Choroid plexus epithelial cell (primary cell): ENCODE measurements around the gene ZNRD2.

ENCODE experiments used
- DNase-seq: peaks from one replicate; pipeline ENCODE4 v3.0.0-alpha.2; 2010; ENCODE audit warnings: low read depth
- H3K4me3 ChIP-seq: 2 replicates; pipeline ENCODE4 v1.5.1; 2011; ENCODE audit warnings: low read depth, mild to moderate bottlenecking, control low read depth, low read length, moderate library complexity
- TF ChIP-seq, protein P1 (sequence below): conservative IDR thresholded peaks from 2 replicates; pipeline ENCODE4 v1.5.1; 2011; ENCODE audit warnings: low read depth, mild to moderate bottlenecking, control low read depth, inconsistent platforms, low read length, moderate library complexity

ZNRD2 gene

DNA sequence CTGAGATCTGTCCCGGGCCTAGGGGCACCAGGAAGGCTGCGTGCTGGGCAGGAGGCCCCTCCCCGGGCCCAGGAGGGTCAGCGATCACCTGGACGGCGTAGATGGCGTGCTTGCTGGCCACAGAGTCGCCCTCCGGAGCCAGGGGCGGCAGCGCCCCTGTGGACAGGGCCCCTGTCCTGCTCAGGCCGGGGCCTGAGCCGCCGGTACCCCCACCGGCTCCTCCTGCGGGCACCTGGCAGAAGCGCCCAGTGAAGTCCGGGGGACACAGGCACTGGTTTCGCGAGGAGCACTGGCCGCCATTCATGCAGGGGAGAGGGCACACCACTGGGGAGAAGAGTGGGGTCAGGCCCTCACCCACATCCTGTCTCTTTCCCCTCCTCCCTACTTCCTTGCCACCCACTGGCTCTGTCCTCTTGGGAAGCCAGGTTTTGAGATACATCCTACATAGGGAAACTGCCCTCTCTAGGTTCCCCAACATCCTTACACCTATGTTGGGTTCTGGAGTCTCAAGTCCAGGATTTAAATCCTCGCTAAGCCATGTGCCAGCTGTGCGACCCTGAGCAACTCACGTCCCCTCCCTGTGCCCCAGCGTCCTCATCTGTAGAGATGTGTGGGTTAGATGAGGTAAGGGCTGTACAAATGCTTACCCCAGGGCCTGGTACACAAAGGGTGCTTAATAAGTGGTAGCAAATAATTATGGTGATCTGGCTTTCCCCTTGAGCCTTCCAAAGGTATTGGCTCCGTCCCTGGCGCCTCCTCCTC, 16.0 kb upstream of the ZNRD2 start:
- H3K4me3 ChIP-seq: no peak overlapping the region
- DNase-seq: no peak
- TF ChIP-seq, protein P1, sequence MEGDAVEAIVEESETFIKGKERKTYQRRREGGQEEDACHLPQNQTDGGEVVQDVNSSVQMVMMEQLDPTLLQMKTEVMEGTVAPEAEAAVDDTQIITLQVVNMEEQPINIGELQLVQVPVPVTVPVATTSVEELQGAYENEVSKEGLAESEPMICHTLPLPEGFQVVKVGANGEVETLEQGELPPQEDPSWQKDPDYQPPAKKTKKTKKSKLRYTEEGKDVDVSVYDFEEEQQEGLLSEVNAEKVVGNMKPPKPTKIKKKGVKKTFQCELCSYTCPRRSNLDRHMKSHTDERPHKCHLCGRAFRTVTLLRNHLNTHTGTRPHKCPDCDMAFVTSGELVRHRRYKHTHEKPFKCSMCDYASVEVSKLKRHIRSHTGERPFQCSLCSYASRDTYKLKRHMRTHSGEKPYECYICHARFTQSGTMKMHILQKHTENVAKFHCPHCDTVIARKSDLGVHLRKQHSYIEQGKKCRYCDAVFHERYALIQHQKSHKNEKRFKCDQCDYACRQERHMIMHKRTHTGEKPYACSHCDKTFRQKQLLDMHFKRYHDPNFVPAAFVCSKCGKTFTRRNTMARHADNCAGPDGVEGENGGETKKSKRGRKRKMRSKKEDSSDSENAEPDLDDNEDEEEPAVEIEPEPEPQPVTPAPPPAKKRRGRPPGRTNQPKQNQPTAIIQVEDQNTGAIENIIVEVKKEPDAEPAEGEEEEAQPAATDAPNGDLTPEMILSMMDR: no peak

DNA sequence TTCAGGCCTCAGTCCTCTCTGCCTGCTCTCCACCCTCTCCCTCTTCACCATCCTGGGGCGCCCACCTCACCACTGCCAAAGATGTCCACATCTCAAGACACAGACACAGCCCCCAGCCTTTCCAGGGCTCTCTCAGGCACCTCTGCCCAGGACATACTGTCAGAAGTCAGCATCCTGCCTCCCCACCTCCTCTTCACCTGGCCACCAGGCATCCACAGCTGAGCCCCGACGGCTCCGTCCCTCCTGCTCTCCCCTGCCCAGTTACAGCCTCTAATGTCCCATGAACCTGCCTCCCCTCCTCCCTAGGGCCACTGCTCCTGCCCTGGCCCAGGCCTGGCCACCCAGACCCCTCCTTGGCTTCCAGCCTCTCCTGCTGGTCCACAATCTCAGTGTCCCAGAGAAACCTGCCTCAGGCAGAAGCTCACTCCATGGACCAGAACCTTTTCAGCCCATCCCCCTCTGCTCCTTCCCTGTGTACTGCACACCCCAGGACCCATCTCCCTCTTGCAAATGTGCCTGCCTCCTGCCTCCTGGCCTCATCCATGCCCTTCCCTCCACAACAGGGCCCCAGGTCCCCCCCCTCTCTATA, 15.3 kb upstream of the ZNRD2 start:
- H3K4me3 ChIP-seq: no peak overlapping the region
- TF ChIP-seq, protein P1: no peak
- no peak for DNase-seq

DNA sequence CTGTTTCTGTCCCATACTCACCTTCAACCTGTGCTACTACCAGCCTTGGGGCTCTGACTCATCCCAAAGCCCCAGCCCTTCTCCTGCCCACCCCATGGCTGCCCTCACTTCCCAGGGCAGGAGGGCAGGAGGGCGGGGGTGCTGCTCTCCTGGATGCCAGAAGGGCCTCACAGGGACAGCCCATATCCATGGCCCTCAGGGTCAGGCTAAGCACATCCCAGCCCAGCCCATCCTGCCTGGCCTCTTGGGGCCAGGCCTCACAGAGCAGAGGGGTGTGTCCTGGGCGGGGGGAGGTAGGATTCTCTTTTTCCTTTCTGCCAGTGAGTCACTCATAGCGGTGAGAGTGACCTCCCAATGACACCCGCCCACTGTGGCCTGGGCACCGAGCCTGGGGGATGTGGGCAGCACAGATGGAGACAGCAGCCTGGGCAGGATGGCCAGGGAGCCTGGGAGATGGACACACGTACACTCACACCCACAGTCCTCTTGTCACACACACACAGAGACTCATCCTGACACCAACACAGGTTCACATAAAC, 14.5 kb upstream of the ZNRD2 start:
- DNase-seq: peak; percentile 68
- TF ChIP-seq, protein P1: no peak

DNA sequence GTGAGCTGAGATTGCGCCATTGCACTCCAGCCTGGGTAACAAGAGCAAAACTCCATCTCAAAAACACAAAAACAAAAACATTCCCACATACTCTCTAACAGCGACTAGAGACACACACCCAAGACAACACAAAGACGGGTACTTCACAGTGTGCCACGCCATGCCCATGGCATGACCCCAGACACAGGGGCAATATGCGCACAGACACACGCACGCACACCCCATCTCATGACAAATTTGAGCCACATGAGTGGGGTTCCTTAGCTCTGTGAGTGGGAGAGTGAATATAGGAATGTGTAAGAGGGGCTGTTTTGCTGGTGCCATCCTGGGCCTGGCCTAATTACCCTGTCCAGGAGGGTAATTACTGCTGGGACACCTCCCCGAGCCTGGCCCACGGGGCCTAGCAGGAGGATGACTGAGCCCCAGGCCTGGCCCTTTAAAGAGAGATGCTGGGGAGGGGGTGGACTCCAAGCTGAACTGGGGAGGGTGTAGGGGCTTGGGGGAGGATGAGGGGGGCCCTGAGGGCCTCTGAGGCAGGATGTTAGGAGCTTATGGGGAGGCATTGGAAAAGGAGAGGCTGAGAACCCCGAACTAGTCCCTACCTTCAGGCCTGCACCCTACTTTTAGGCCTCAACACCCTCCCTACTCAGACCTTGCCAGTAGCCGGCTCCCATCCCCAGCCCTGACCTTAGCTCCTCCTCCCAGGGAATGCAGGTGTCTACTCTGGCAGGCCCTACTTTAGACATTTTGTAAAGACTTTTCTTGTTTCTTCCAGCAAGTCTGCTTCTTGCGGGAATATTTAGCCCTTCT, 13.6 kb upstream of the ZNRD2 start:
- DNase-seq: no peak
- H3K4me3 ChIP-seq: peak overlapping the region; percentile 65
- TF ChIP-seq, protein P1: no peak

More for the DNA sequence above, 14.5 kb upstream of the ZNRD2 start:
- H3K4me3 ChIP-seq: peak overlapping the region; percentile 30

DNA sequence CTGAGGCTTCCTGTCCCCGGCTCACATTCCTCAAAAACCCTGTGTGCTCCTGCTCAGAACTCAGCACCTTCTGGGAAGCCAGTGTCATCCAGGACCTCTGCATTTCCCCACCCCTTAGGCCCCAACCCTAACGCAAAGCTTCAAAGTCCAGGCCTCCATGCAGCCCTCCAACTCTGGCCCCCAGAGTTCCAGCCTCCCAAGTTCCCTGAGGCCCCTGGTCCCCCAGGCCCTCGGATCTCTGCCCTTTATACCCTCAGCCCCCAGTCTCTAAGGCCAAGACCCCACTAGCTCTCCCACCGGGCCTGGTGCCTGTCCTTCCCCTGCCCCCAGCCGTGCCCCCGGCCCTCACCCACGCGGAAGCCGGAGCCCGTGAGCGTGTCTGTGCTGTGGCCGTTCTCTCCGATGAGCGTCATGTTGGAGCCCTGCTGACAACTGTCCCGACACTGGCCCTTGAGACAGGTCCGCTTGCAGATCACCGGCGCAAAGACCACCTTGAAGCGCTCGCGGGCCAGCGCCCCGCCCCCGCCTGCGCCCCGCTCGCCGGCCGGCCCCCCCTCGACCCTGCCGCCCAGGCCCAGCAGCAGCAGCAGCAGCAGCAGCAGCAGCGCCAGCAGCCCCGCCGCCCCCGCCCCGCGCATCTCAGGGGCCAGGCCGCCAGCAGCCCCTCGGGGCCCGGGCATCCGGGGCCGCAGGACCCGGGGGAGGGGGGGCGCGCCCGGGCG, 12.8 kb upstream of the ZNRD2 start:
- TF ChIP-seq, protein P1: no peak
- no peak for DNase-seq
- H3K4me3 ChIP-seq: peak overlapping the region; percentile 65

DNA sequence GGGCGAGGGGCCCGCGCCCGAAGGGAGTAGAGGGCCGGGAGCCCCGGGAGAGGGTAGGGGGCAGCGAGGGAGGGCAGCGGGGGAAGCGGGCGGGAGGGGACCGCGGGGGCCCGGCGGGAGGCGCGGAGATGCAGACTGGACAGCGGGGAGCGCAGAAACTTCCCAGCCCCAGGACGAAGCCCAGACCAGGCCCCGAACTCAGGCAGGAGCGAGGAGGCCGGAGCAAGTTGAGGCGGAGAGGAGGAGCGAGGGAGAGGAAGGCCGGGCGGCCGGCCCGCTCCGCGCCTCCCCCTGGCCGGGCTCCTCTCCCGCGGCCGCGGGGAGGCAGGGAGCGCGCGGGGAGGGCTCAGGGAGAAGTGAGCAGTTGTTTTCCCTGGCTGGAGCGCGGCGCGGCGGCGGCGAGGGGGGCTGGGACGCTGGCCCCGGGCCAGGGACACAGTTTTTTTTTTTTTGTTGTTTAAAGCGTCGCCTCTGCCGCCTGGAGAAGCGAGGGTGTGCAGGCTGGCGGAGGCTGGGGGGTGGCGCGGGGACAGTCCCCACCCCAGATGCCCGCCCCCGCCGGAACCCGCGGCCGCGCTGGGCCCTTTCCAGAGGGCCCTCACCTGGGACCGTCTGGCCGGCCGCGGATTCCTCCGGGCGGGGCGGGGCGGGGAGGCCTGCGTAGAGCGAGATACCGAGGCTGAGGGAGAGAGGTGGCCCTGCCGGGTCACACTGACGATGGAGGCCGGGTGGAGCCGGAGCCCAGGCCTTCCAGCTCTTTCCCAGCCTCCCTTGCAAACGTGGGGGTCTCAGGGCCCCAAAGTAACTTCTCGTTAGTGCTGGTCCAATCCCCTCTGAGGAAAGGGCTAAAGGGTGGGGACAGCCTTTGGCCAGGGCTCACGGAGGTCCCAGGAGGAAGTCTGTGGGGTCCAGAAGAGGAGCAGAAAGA, 12.0 kb upstream of the ZNRD2 start, which contains the start of gene LTBP3:
Gene LTBP3, minus strand, starts transcription at position 358 of the 928 bp plus-strand sequence. CDS start 400 bp downstream, outside the sequence.
- DNase-seq: peak; percentile 88
- H3K4me3 ChIP-seq: peak within 1 kb of the TSS; percentile 65
- TF ChIP-seq, protein P1: no peak
